OCI-LY3 (cell line): Measurements from ENCODE around the gene SQSTM1.

Experiments
- H2AFZ ChIP-seq: fragments of 200-600, 300-600 bp; shearing (Covaris generic); 2 replicates; pipeline ENCODE4 v1.6.0; 2014; ENCODE audit warnings: antibody characterized with exemption, low read depth, low read length
- H3K27ac ChIP-seq: fragments of 200-600, 300-600 bp; sonication (generic); 2 replicates; pipeline ENCODE4 v1.5.1; 2014; ENCODE audit warnings: mild to moderate bottlenecking, low read length, moderate library complexity, mixed read lengths
- H3K27me3 ChIP-seq: fragments of 200-600, 300-600 bp; sonication (generic); 2 replicates; pipeline ENCODE4 v1.6.1; 2014; ENCODE audit warnings: low read depth, low read length, mixed read lengths
- H3K36me3 ChIP-seq: fragments of 200-600, 300-600 bp; sonication (generic); replicated peaks from 2 replicates; pipeline ENCODE3; 2014; ENCODE audit warnings: low read depth, low read length, mixed read lengths
- H3K4me1 ChIP-seq: fragments of 300-600, 200-600 bp; sonication (generic); 2 replicates; pipeline ENCODE4 v1.6.1; 2014; ENCODE audit warnings: low read length, mixed read lengths
- H3K4me2 ChIP-seq: fragments of 200-600, 300-600 bp; sonication (generic); 2 replicates; pipeline ENCODE4 v1.6.1; 2014; ENCODE audit warnings: low read length, mixed read lengths
- H3K4me3 ChIP-seq: fragments of 300-600, 200-600 bp; sonication (generic); 2 replicates; pipeline ENCODE4 v1.5.1; 2014; ENCODE audit warnings: antibody characterized with exemption, mild to moderate bottlenecking, low read length, moderate library complexity
- H3K79me2 ChIP-seq: fragments of 300-600, 200-600 bp; shearing (Covaris generic); 2 replicates; pipeline ENCODE4 v1.6.1; 2014; ENCODE audit warnings: mild to moderate bottlenecking, low read length, mixed read lengths
- H3K9ac ChIP-seq: fragments of 300-600, 200-600 bp; shearing (Covaris generic); 2 replicates; pipeline ENCODE4 v1.6.0; 2014; ENCODE audit warnings: mild to moderate bottlenecking, low read length, moderate library complexity
- H3K9me3 ChIP-seq: fragments of 200-600, 300-600 bp; shearing (Covaris generic); 2 replicates; pipeline ENCODE4 v1.6.1; 2014; ENCODE audit warnings: low read length, mixed read lengths; ENCODE audit not compliant: insufficient read depth
- H4K20me1 ChIP-seq: fragments of 200-600, 300-600 bp; sonication (generic); 2 replicates; pipeline ENCODE4 v1.6.1; 2016; ENCODE audit warnings: low read length, mixed read lengths; ENCODE audit not compliant: insufficient read depth
- EZH2phosphoT487 ChIP-seq: fragments of 200-600 bp; shearing (Covaris generic); IDR thresholded peaks from 2 replicates; pipeline ENCODE4 v1.6.1; 2018; ENCODE audit warnings: antibody characterized with exemption, mixed run types, low read depth
- TF ChIP-seq, protein P1 (sequence below): fragments of 200-600, 300-600 bp; sonication (generic); IDR thresholded peaks from 2 replicates; pipeline ENCODE4 v1.5.1; 2014; ENCODE audit warnings: antibody characterized with exemption, low read length, low read depth

The SQSTM1 gene

GRCh38 chr5:179774442-179774841 is 46.3 kb upstream of the SQSTM1 start:
- Histone ChIP-seq H2AFZ (no peak overlapping the region), H3K27me3 (no peaks in the 10 kb centered on the region), H3K4me3 (no peak overlapping the region), H3K9me3 (no peaks in the 10 kb centered on the region), H3K27ac (no peak overlapping the region), H3K9ac (no peak overlapping the region), H3K79me2 (no peaks in the 10 kb centered on the region), H3K4me2 (no peak overlapping the region), H4K20me1 (no peaks in the 10 kb centered on the region), H3K4me1 (no peaks in the 10 kb centered on the region), H3K36me3 (peaks cover 62% of the 10 kb centered on the region)
- TF ChIP-seq, protein P1, sequence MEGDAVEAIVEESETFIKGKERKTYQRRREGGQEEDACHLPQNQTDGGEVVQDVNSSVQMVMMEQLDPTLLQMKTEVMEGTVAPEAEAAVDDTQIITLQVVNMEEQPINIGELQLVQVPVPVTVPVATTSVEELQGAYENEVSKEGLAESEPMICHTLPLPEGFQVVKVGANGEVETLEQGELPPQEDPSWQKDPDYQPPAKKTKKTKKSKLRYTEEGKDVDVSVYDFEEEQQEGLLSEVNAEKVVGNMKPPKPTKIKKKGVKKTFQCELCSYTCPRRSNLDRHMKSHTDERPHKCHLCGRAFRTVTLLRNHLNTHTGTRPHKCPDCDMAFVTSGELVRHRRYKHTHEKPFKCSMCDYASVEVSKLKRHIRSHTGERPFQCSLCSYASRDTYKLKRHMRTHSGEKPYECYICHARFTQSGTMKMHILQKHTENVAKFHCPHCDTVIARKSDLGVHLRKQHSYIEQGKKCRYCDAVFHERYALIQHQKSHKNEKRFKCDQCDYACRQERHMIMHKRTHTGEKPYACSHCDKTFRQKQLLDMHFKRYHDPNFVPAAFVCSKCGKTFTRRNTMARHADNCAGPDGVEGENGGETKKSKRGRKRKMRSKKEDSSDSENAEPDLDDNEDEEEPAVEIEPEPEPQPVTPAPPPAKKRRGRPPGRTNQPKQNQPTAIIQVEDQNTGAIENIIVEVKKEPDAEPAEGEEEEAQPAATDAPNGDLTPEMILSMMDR: no peak
- no peak for TF ChIP-seq EZH2phosphoT487

- H3K4me3 ChIP-seq: no peak overlapping the region
- no peaks in the 10 kb centered on the region for H3K79me2 ChIP-seq
- TF ChIP-seq EZH2phosphoT487: no peak
- TF ChIP-seq, protein P1: no peak
- H3K4me2 ChIP-seq: no peak overlapping the region
- no peak overlapping the region for H3K9ac ChIP-seq
- H3K36me3 ChIP-seq: peaks cover 50% of the 10 kb centered on the region
- no peaks in the 10 kb centered on the region for H4K20me1 ChIP-seq
- H3K27ac ChIP-seq: no peak overlapping the region
- no peaks in the 10 kb centered on the region for H3K27me3 ChIP-seq
- H3K9me3 ChIP-seq: no peaks in the 10 kb centered on the region
- H3K4me1 ChIP-seq: no peaks in the 10 kb centered on the region
- no peak overlapping the region for H2AFZ ChIP-seq
Observed at GRCh38 chr5:179776411-179776938, 44.2 kb upstream of the SQSTM1 start.

GRCh38 chr5:179777456-179777855 is 43.2 kb upstream of the SQSTM1 start:
- Histone ChIP-seq H3K27ac (no peak overlapping the region), H3K36me3 (peaks cover 43% of the 10 kb centered on the region), H4K20me1 (no peaks in the 10 kb centered on the region)

DNA sequence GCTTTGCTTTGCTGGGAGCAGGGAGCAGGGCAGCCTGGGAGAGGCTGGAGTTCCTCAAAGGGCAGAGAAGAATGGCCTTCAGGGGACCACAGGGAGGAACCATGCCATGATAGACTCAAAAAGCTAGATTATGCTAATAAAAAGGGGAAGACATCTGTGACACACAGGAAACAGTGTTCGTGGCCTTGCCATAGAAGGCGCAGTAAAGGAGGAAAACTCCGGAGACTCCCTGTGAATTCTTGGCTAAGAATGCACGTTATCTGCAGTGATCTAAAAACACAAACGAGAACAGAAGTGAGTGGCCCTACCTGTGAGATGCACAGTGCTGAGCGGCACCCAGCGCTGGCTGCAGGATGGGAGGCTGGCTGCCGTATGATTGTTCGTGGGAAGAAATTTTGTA is 42.8 kb upstream of the SQSTM1 start:
- no peaks in the 10 kb centered on the region for H4K20me1 ChIP-seq

More at GRCh38 chr5:179777456-179777855, 43.2 kb upstream of the SQSTM1 start:
- Histone ChIP-seq H3K27me3 (no peaks in the 10 kb centered on the region), H3K9me3 (no peaks in the 10 kb centered on the region), H3K4me2 (no peak overlapping the region), H3K4me3 (no peak overlapping the region), H2AFZ (no peak overlapping the region), H3K4me1 (no peaks in the 10 kb centered on the region), H3K79me2 (no peaks in the 10 kb centered on the region), H3K9ac (no peak overlapping the region)
- no peak for TF ChIP-seq EZH2phosphoT487
- TF ChIP-seq, protein P1: no peak

More for the DNA sequence above, 42.8 kb upstream of the SQSTM1 start:
- H3K4me3 ChIP-seq: no peak overlapping the region
- H3K79me2 ChIP-seq: no peaks in the 10 kb centered on the region
- peaks cover 40% of the 10 kb centered on the region for H3K36me3 ChIP-seq
- H3K4me1 ChIP-seq: no peaks in the 10 kb centered on the region
- H3K27ac ChIP-seq: no peak overlapping the region
- no peak overlapping the region for H2AFZ ChIP-seq
- H3K9ac ChIP-seq: no peak overlapping the region
- no peaks in the 10 kb centered on the region for H3K27me3 ChIP-seq
- TF ChIP-seq, protein P1: no peak
- TF ChIP-seq EZH2phosphoT487: no peak
- H3K9me3 ChIP-seq: no peaks in the 10 kb centered on the region
- no peak overlapping the region for H3K4me2 ChIP-seq
